H1 (cell line): ENCODE measurements around the gene ATR.

Experiments used
- BCL11A ChIP-seq, 2 experiments: IDR thresholded peaks; one replicate each; pipeline ENCODE4 v1.6.1; 2011; ENCODE audit warnings: low read depth in 2 of 2, low read length in 2 of 2, mild to moderate bottlenecking in 2 of 2
- CEBPB ChIP-seq: IDR thresholded peaks from 2 replicates; pipeline ENCODE4 v1.6.1; 2012; ENCODE audit warnings: low read depth, low read length
- HDAC6 ChIP-seq: IDR thresholded peaks from one replicate; pipeline ENCODE4 v1.7.1; 2012; ENCODE audit warnings: low read depth, mild to moderate bottlenecking, inconsistent platforms, low read length, moderate library complexity
- NRF1 ChIP-seq: IDR thresholded peaks from 2 replicates; pipeline ENCODE4 v1.6.1; 2011; ENCODE audit warnings: mild to moderate bottlenecking, low read depth, low read length, improper control_type of control experiment
- POLR2A ChIP-seq, 2 experiments: IDR thresholded peaks; 1 replicate in 1 of 2; 2 replicates in 1 of 2; pipeline ENCODE4 v1.6.1; 2011; ENCODE audit warnings: low read depth in 2 of 2, low read length in 2 of 2, mild to moderate bottlenecking in 2 of 2; ENCODE audit errors: control extremely low read depth in 1 of 2
- POLR2AphosphoS5 ChIP-seq: IDR thresholded peaks from 2 replicates; pipeline ENCODE4 v1.6.1; 2011; ENCODE audit warnings: low read depth, low read length
- SP2 ChIP-seq: IDR thresholded peaks from 2 replicates; pipeline ENCODE4 v1.6.1; 2012; ENCODE audit warnings: mild to moderate bottlenecking, low read length, inconsistent platforms
- TAF1 ChIP-seq: IDR thresholded peaks from 2 replicates; pipeline ENCODE4 v1.6.1; 2011; ENCODE audit warnings: mild to moderate bottlenecking, low read depth, low read length
- TF ChIP-seq, protein P1 (sequence below), 3 experiments: IDR thresholded peaks; 1 replicate in 2 of 3; 2 replicates in 1 of 3; pipeline versions ENCODE4 v1.5.1 to v1.6.1; 2011; ENCODE audit warnings: low read length in 3 of 3, mild to moderate bottlenecking in 3 of 3, inconsistent platforms in 2 of 3, low read depth in 1 of 3, moderate library complexity in 1 of 3; ENCODE audit not compliant: insufficient read depth in 1 of 3; ENCODE audit errors: control extremely low read depth in 1 of 3

DNA sequence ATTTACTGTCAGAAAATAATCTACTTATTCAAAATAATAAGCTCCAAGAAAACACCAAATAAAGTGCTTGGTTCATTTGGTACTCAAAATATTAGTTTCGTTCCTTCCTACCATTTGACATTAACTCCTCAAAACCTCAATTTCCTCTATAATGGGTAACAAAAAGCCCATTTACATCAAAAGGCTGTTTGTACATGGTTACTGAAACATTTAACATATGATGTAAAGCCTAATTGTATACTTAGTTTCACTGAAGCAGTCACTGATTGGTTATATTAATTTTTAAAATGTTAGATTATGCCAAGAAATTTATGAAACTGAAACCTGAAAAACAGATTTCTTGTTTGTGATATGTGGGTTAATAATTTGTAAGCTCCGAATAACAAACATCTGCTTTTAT lies 145.4 kb downstream of the ATR start:
- TF ChIP-seq, protein P1, sequence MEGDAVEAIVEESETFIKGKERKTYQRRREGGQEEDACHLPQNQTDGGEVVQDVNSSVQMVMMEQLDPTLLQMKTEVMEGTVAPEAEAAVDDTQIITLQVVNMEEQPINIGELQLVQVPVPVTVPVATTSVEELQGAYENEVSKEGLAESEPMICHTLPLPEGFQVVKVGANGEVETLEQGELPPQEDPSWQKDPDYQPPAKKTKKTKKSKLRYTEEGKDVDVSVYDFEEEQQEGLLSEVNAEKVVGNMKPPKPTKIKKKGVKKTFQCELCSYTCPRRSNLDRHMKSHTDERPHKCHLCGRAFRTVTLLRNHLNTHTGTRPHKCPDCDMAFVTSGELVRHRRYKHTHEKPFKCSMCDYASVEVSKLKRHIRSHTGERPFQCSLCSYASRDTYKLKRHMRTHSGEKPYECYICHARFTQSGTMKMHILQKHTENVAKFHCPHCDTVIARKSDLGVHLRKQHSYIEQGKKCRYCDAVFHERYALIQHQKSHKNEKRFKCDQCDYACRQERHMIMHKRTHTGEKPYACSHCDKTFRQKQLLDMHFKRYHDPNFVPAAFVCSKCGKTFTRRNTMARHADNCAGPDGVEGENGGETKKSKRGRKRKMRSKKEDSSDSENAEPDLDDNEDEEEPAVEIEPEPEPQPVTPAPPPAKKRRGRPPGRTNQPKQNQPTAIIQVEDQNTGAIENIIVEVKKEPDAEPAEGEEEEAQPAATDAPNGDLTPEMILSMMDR (IDR thresholded peaks at IDR 0.05; ENCODE audit: control extremely low read depth in 1 of 3, insufficient read depth in 1 of 3, low read depth in 1 of 3, low read length in 3 of 3), result no peak
- TF ChIP-seq POLR2AphosphoS5 (no peak), SP2 (no peak), POLR2A (IDR thresholded peaks at IDR 0.05; ENCODE audit: control extremely low read depth in 1 of 2, low read depth in 2 of 2, low read length in 2 of 2) (no peak), HDAC6 (no peak), NRF1 (no peak), CEBPB (no peak), TAF1 (no peak), BCL11A (IDR thresholded peaks at IDR 0.05; ENCODE audit: low read depth in 2 of 2, low read length in 2 of 2) (no peak)
